Raji (cell line): Measurements from ENCODE around the gene SECISBP2L.

ENCODE experiments used
- POLR2A ChIP-seq: IDR thresholded peaks from 2 replicates; pipeline ENCODE4 v1.6.1; 2011; ENCODE audit warnings: low read depth, low read length, control low read depth; ENCODE audit not compliant: insufficient read depth

SECISBP2L gene

GRCh38 chr15:48985516-48985915, 60.7 kb downstream of the SECISBP2L start:
- no peak for TF ChIP-seq POLR2A

DNA sequence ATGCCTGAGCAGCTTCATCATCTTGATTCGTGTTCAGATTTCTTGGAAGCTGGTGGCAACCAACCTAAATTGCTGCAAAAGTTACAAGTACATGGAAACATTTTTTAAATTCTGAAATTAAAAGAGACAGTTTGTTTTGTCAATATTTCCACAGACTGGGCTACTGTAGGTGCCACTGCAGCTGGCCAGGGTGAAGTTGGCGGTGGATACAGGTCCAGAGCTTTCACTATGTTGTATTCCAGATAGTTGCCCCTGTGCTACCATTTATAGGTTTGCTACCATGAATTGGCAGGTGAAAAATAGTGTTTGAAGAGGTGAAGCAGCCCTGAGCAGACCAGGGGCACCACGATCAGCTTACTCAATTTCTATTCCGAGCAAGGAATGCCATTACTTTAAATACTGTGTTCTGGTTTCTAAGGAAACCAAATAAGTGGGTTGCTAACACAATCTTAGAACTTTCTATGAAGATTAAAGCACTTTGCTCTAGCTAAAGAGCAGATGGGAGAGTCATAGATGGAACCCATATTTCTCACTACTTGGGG, 61.4 kb downstream of the SECISBP2L start:
- no peak for TF ChIP-seq POLR2A

DNA sequence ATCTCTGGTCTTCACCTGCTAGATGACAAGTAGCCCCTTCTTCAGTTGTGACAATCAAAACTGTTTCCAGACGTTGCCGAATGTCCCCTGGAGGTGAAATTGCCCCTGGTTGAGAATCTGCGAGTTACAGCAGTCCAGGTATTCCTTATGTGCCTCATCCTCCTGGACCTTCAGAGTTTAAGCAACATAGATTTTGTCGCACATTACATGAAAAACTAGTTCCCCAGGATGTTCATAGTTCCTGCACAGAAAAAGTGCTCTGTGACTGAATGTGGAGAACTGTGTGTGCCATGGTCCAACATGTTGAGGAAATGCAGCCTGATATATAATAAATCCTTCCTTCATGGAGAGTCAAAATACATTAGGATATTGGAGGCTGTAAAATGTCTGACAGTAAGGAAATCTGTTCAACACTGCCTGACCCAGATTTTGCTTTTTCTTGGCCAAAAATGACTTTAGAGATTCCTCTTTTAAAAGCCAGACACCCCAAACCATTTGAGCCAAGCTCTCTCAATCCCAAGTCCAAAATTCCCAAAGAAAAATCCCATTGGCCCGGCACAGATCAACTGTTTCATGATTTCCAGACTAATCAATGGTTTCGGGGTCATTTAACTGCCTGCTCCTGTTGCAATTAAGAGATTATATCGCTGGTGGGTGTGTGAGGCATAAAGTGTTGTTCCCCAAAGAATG, 62.1 kb downstream of the SECISBP2L start:
- no peak for TF ChIP-seq POLR2A

DNA sequence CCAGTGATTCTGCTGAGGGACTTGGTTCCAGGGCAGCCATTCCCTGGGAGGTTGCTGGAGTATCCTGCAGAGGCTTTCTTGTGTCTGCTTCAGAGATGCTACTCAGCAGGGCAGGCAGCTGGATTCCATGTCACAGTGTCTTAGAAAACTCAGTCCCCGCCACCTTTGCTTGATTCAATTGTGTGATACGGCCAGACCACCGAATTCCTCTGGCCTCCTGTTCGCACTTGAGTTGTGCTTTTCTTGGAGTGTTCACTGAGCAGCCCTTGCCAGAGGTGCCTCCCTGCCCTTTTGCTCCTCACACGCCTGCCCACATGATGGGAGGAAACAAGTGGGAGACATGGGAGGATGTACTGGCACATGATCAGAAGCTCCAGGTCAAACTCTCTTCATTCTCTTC, 62.9 kb downstream of the SECISBP2L start:
- TF ChIP-seq POLR2A: no peak

DNA sequence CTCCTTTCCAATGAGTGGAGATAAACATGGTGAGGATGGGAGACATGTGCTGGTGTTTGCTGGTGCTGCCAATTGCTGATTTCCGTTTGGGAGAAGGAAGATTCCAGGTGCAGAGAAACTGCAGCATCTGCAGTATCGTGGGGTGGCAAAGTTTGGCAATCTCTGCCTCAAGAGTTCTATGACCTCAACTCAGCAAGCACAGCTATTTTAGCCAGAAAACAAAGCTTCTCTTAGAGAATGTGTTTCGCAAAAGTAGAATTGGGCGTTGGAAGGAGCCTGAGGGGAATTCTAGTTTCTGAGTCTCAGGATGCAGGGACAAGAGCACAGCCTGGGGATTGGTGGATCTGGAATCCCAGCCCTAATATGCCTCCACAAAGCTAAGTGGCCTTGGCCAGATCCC, 64.3 kb downstream of the SECISBP2L start:
- no peak for TF ChIP-seq POLR2A

DNA sequence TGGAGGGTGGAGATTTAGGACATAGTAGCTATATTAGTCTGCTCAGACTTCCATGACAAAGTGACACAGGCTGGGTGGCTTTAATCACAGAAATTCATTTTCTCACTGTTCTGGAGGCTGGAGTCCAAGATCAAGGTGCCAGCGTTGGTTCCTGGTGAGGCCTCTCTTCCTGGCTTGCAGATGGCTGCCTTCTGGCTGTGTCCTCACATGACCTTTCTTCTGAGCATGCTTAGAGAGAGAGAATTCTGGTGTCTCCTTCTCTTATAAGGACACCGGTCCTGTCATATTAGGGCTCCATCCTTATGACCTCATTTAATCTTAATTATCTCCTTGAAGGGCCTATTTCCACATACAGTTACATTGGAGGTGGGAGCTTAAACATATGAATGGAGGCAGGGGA, 67.6 kb downstream of the SECISBP2L start:
- TF ChIP-seq POLR2A: no peak

- TF ChIP-seq POLR2A: no peak
These were observed 69.7 kb downstream of the SECISBP2L start for GRCh38 chr15:48976444-48977088.

DNA sequence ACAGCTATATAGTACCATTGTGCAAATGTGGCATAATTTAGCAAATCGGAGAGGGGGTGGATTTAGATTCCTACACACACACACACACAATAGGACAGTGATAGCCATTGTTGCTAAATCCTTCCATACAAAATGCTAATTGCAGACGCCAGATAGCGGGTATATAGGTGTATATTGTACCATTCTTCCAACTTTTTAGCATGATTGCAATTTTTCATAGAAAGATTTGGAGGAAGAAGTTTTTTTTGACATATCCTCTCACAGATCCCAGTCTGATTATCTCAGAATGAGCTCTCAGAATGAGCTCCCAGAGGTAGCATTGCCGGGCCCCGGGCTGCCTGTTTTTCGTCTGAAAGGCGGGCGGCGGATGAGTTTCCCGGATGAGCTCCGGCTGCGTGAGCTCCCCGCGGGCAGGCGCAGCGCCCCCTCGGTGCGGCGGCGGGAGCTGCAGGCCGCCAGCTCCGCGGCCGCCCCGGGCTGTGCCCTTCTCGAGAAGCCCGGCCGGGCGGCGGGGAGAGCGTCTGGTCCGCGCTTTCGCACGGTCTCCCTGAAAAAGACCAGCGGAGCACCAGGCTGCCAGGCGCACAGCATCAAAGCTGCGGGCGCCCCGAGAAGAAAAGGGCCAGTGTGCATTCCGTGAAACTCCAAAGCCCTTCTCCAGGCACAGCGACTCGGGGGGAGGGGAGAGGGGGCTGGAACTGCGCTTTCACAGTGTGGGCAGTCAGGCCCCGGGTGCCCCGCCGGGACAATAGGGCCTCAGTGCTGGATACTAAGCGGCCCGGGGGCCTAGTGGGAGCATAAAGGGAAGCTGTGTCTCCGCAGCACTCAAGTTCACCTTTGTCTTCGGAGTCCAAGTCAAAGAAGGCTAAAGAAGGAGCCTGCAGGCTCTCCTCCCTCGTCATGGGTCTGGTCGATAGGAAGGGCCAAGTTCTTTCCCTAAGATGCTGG, 70.5 kb downstream of the SECISBP2L start:
- TF ChIP-seq POLR2A: no peak

- TF ChIP-seq POLR2A: no peak
These were observed 71.4 kb downstream of the SECISBP2L start for GRCh38 chr15:48974882-48975281.

- no peak for TF ChIP-seq POLR2A
These were observed 73.3 kb downstream of the SECISBP2L start for GRCh38 chr15:48972750-48973503.

GRCh38 chr15:48968066-48968465, 78.2 kb downstream of the SECISBP2L start:
- no peak for TF ChIP-seq POLR2A

- no peak for TF ChIP-seq POLR2A
These were observed 78.9 kb downstream of the SECISBP2L start for GRCh38 chr15:48967336-48967735.

- TF ChIP-seq POLR2A: no peak
These were observed 79.5 kb downstream of the SECISBP2L start for GRCh38 chr15:48966595-48967301.

- no peak for TF ChIP-seq POLR2A
These were observed 80.3 kb downstream of the SECISBP2L start for GRCh38 chr15:48965972-48966371.

- no peak for TF ChIP-seq POLR2A
These were observed 81.3 kb downstream of the SECISBP2L start for GRCh38 chr15:48964898-48965297.
